Measurements from ENCODE around the gene ZNF408. TPM values are rescaled to one million over a fixed set of nuclear protein-coding genes. Genes with fewer than 3 reads are reported as not detected.

Gene ZNF408
- total RNA-seq, 1 experiment from 2014 or later = 19.8 TPM

GRCh38 chr11:46694072-46694471, 6.8 kb upstream of the ZNF408 start:
- TF ChIP-seq REST (IDR thresholded peaks at IDR 0.05; ENCODE audit: insufficient read depth in 1 of 2, low read depth in 2 of 2, low read length in 1 of 2) (no peak), SIN3A (IDR thresholded peaks at IDR 0.05; ENCODE audit: borderline replicate concordance, insufficient read depth, low read depth, low read length) (no peak), POLR2AphosphoS5 (IDR thresholded peaks at IDR 0.05; ENCODE audit: low read depth, low read length) (no peak), TCF7L2 (IDR thresholded peaks at IDR 0.05; ENCODE audit: low read depth, low read length) (no peak), CTCF (IDR thresholded peaks at IDR 0.05) (no peak)
- intact Hi-C loops (cut with micrococcal nuclease; ENCODE audit: unreplicated experiment) (no loop called here), in situ Hi-C loops (cut with HindIII; ENCODE audit: low pct_unique_long_range_greater_than_20kb, low sequenced_read_pairs) (no loop called here)
- ChIA-PET POLR2A (interaction anchor here (0.5 kb wide), 1 partner anchor 1375 kb away, joined by 4 read pairs; no protein-coding TSS in a partner anchor), CTCF (no interaction called here)
- DNase-seq (ENCODE audit: low read depth, low spot score) = no peak
- no TSS peak for BruUV-seq (replicated peaks)
- no peak for ATAC-seq
- H3K9me3 ChIP-seq (ENCODE audit: control insufficient read depth, insufficient read depth, low read depth, low read length) = no peaks in the 10 kb centered on the region
- no peaks in the 10 kb centered on the region; the same call in 1 of the 2 replicates for H3K4me1 ChIP-seq (ENCODE audit: control insufficient read depth, insufficient read depth, low read length)
- H3K27ac ChIP-seq (ENCODE audit: low read length) = no peak overlapping the region
- no peak overlapping the region for H3K4me3 ChIP-seq (ENCODE audit: low read depth in 2 of 2, low read length in 2 of 2)
- no peaks in the 10 kb centered on the region for H3K27me3 ChIP-seq (ENCODE audit: control insufficient read depth, insufficient read depth, low read length)
- H3K36me3 ChIP-seq (ENCODE audit: control insufficient read depth, insufficient read depth, low read length) = no peaks in the 10 kb centered on the region

GRCh38 chr11:46694607-46695006, 6.2 kb upstream of the ZNF408 start:
- no peaks in the 10 kb centered on the region; the same call in 1 of the 2 replicates for H3K4me1 ChIP-seq (ENCODE audit: control insufficient read depth, insufficient read depth, low read length)
- ChIA-PET POLR2A (interaction anchor here (0.5 kb wide), 1 partner anchor 1375 kb away, joined by 4 read pairs; no protein-coding TSS in a partner anchor), CTCF (no interaction called here)
- ATAC-seq = no peak
- no peak overlapping the region for H3K4me3 ChIP-seq (ENCODE audit: low read depth in 2 of 2, low read length in 2 of 2)
- H3K9me3 ChIP-seq (ENCODE audit: control insufficient read depth, insufficient read depth, low read depth, low read length) = no peaks in the 10 kb centered on the region
- no peaks in the 10 kb centered on the region for H3K27me3 ChIP-seq (ENCODE audit: control insufficient read depth, insufficient read depth, low read length)
- DNase-seq (ENCODE audit: low read depth, low spot score) = no peak
- no peaks in the 10 kb centered on the region for H3K36me3 ChIP-seq (ENCODE audit: control insufficient read depth, insufficient read depth, low read length)
- BruUV-seq (replicated peaks) = no TSS peak
- H3K27ac ChIP-seq (ENCODE audit: low read length) = no peak overlapping the region
- TF ChIP-seq REST (IDR thresholded peaks at IDR 0.05; ENCODE audit: insufficient read depth in 1 of 2, low read depth in 2 of 2, low read length in 1 of 2) (no peak), CTCF (IDR thresholded peaks at IDR 0.05) (no peak), TCF7L2 (IDR thresholded peaks at IDR 0.05; ENCODE audit: low read depth, low read length) (no peak), POLR2AphosphoS5 (IDR thresholded peaks at IDR 0.05; ENCODE audit: low read depth, low read length) (no peak), SIN3A (IDR thresholded peaks at IDR 0.05; ENCODE audit: borderline replicate concordance, insufficient read depth, low read depth, low read length) (no peak)
- intact Hi-C loops (cut with micrococcal nuclease; ENCODE audit: unreplicated experiment) = no loop called here
- in situ Hi-C loops (cut with HindIII; ENCODE audit: low pct_unique_long_range_greater_than_20kb, low sequenced_read_pairs) = no loop called here

Data from Panc1 (cell line).